ENCODE results near the gene SEMA3B. TPM values are rescaled to one million over a fixed set of nuclear protein-coding genes. Genes with fewer than 3 reads are reported as not detected.
A peak's percentile ranks its signal among the peaks of the same experiment; 100 is the strongest.

SEMA3B gene
- total and polyA plus RNA-seq, 2 experiments from 2014 or later, result 2.4 to 3.3 TPM

- Mint-ChIP-seq H3K27ac (no peak overlapping the region), H3K9me3 (no peaks in the 10 kb centered on the region), H3K36me3 (ENCODE audit: low read depth) (no peaks in the 10 kb centered on the region), H3K4me3 (no peak overlapping the region), H3K4me1 (peaks cover 59% of the 10 kb centered on the region), H3K27me3 (ENCODE audit: insufficient read depth, low read depth, poor library complexity) (peaks cover 22% of the 10 kb centered on the region)
- no peaks in the 10 kb centered on the region for H4K20me1 ChIP-seq (replicated peaks; ENCODE audit: insufficient read depth)
- H3K4me1 ChIP-seq (ENCODE audit: insufficient read depth), result peaks cover 48% of the 10 kb centered on the region
- DNase-seq (ENCODE audit: low spot score), result no peak
- H3K9me2 ChIP-seq (ENCODE audit: insufficient read depth), result no peaks in the 10 kb centered on the region
- H3K4me3 ChIP-seq, result peak overlapping the region; percentile 20; the same call in 1 of the 2 replicates
- ATAC-seq, result no peak
- TF ChIP-seq EZH2 (IDR thresholded peaks at IDR 0.05; ENCODE audit: low read depth, unreplicated experiment) (no peak), ZNF114 (CRISPR knock-in tag; IDR thresholded peaks at IDR 0.05) (no peak), JUNB (IDR thresholded peaks at IDR 0.05; ENCODE audit: unreplicated experiment) (no peak), ETS1 (IDR thresholded peaks at IDR 0.05) (no peak), STAT1 (IDR thresholded peaks at IDR 0.05; ENCODE audit: unreplicated experiment) (no peak), ZNF331 (CRISPR knock-in tag; IDR thresholded peaks at IDR 0.05; ENCODE audit: low read depth) (no peak), EZH2phosphoT487 (IDR thresholded peaks at IDR 0.05; ENCODE audit: unreplicated experiment) (no peak), NANOG (IDR thresholded peaks at IDR 0.05; ENCODE audit: borderline replicate concordance) (no peak), CTCF (conservative IDR thresholded peaks at IDR 0.05; ENCODE audit: low read depth in 2 of 2) (no peak), REST (IDR thresholded peaks at IDR 0.05; ENCODE audit: unreplicated experiment) (no peak), POLR2AphosphoS5 (IDR thresholded peaks at IDR 0.05; ENCODE audit: low read depth) (no peak), CREB1 (CRISPR knock-in tag; IDR thresholded peaks at IDR 0.05; ENCODE audit: low read depth) (no peak), ZNF462 (CRISPR knock-in tag; IDR thresholded peaks at IDR 0.05) (no peak)
- H3K36me3 ChIP-seq (ENCODE audit: insufficient read depth), result no peaks in the 10 kb centered on the region
- H3K27me3 ChIP-seq (ENCODE audit: insufficient read depth), result no peaks in the 10 kb centered on the region
- H3K4me2 ChIP-seq, result peak overlapping the region; percentile 71; the same call in 1 of the 2 replicates
- 0 out of 2 replicates have a peak, but pooled peaks cover 8% of the 10 kb centered on the region for H3F3A ChIP-seq (replicated peaks; ENCODE audit: low read depth)
- H3K27ac ChIP-seq (ENCODE audit: low read depth), result no peak overlapping the region
- H3K79me2 ChIP-seq (replicated peaks; ENCODE audit: insufficient read depth), result no peaks in the 10 kb centered on the region
- no peak overlapping the region for H2AFZ ChIP-seq
Observed at GRCh38 chr3:50266836-50267235, 2.1 kb upstream of the SEMA3B start.
